HCT116 (cell line): ENCODE results near the gene HTR7. TPM values are rescaled to one million over a fixed set of nuclear protein-coding genes. Genes with fewer than 3 reads are reported as not detected.

Experiments
- ATAC-seq: fragments of 200-7000 bp; cut with Tn5 transposase; 2 replicates; pipeline ENCODE4 v1.9.1; 2020; ENCODE audit warnings: mild to moderate bottlenecking, moderate library complexity
- BruUV-seq: library from RNA; stranded (reverse); fragments of 400-500 nt; replicated peaks from 2 replicates; lab custom pipeline; 2021; lab: Mats Ljungman, UMichigan
- CTCF ChIA-PET: fragments of 300-600 bp; sonication (Branson Sonifier 250); formaldehyde crosslinking; loops from one replicate; lab custom pipeline; 2021; ENCODE audit warnings: antibody characterized with exemption; lab: Charles Lee
- POLR2A ChIA-PET: fragments of 300-600, 350-600 bp; sonication (Branson Sonifier 250); formaldehyde crosslinking; loops from one replicate; lab custom pipeline; 2021; ENCODE audit warnings: antibody characterized with exemption; lab: Charles Lee
- RAD21 ChIA-PET, 2 experiments: fragments of 300-600 bp; sonication (Branson Sonifier 250); formaldehyde crosslinking; loops; one replicate each; lab custom pipeline; 2023; ENCODE audit warnings: low total read pairs in 2 of 2; ENCODE audit not compliant: uncharacterized antibody in 2 of 2, unreplicated experiment in 2 of 2, low non-redundant PET in 1 of 2; lab: Charles Lee
- DNase-seq: peaks from one replicate; pipeline ENCODE4 v3.0.0-alpha.2; 2010; ENCODE audit warnings: low read depth, low spot score
- H2AFZ ChIP-seq: fragments of 200-600 bp; shearing (Covaris generic), sonication (generic); 2 replicates; pipeline ENCODE4 v1.6.1; 2017; ENCODE audit warnings: low read depth, mixed run types, mixed read lengths, antibody characterized with exemption, low read length; ENCODE audit not compliant: poor library complexity, severe bottlenecking
- H3K27ac ChIP-seq: 2 replicates; pipeline ENCODE4 v1.5.1; 2012; ENCODE audit warnings: low read depth, low read length
- H3K27me3 ChIP-seq: fragments of 200-600 bp; sonication (generic); 2 replicates; pipeline ENCODE4 v1.6.1; 2016; ENCODE audit warnings: mixed run types, low read length, mixed read lengths; ENCODE audit not compliant: insufficient read depth
- H3K36me3 ChIP-seq, 2 experiments: fragments of 200-500 bp in 1 of 2; fragments of 200-600 bp in 1 of 2; sonication (Bioruptor generic) in 1 of 2; sonication (generic) in 1 of 2; 2 replicates each; pipeline versions ENCODE4 v1.5.1 to v1.6.1; 2014 to 2016; ENCODE audit warnings: low read length in 2 of 2, inconsistent platforms in 1 of 2, mixed read lengths in 1 of 2, mixed run types in 1 of 2; ENCODE audit not compliant: insufficient read depth in 2 of 2, control insufficient read depth in 1 of 2
- H3K4me1 ChIP-seq, 2 experiments: fragments of 200-600 bp in 1 of 2; sonication (generic) in 1 of 2; 2 replicates each; pipeline versions ENCODE4 v1.5.1 to v1.6.1; 2012 to 2017; ENCODE audit warnings: low read length in 2 of 2, inconsistent platforms in 1 of 2, mild to moderate bottlenecking in 1 of 2, mixed read lengths in 1 of 2, mixed run types in 1 of 2, moderate library complexity in 1 of 2; ENCODE audit not compliant: insufficient read depth in 2 of 2, control insufficient read depth in 1 of 2
- H3K4me2 ChIP-seq: fragments of 200-600 bp; sonication (generic); 2 replicates; pipeline ENCODE4 v1.6.1; 2017; ENCODE audit warnings: mixed run types, low read length, mixed read lengths
- H3K4me3 ChIP-seq, 2 experiments: fragments of 200-600 bp in 1 of 2; sonication (generic) in 1 of 2; replicated peaks in 1 of 2; 2 replicates each; pipeline ENCODE4 v1.5.1; 2011 to 2016; ENCODE audit warnings: low read length in 2 of 2, control low read depth in 1 of 2, low read depth in 1 of 2, mild to moderate bottlenecking in 1 of 2, mixed read lengths in 1 of 2, mixed run types in 1 of 2
- H3K79me2 ChIP-seq: fragments of 200-600 bp; sonication (generic); 2 replicates; pipeline ENCODE4 v1.6.1; 2017; ENCODE audit warnings: mild to moderate bottlenecking, mixed run types, low read length, moderate library complexity, mixed read lengths; ENCODE audit not compliant: insufficient read depth
- H3K9ac ChIP-seq: fragments of 200-600 bp; sonication (generic); 2 replicates; pipeline ENCODE4 v1.6.1; 2016; ENCODE audit warnings: low read length, mixed read lengths
- H3K9me2 ChIP-seq: fragments of 200-600 bp; sonication (generic), shearing (Covaris generic); 2 replicates; pipeline ENCODE4 v1.6.1; 2017; ENCODE audit warnings: mixed run types, mild to moderate bottlenecking, moderate library complexity; ENCODE audit not compliant: insufficient read depth
- H3K9me3 ChIP-seq, 2 experiments: fragments of 200-500 bp in 1 of 2; fragments of 200-600 bp in 1 of 2; sonication (Bioruptor generic) in 1 of 2; sonication (generic) in 1 of 2; 2 replicates each; pipeline ENCODE4 v1.6.1; 2014 to 2017; ENCODE audit warnings: low read length in 2 of 2, mixed read lengths in 2 of 2, inconsistent platforms in 1 of 2, low read depth in 1 of 2, mild to moderate bottlenecking in 1 of 2, mixed run types in 1 of 2, moderate library complexity in 1 of 2; ENCODE audit not compliant: control insufficient read depth in 1 of 2, insufficient read depth in 1 of 2
- H4K20me1 ChIP-seq: fragments of 200-600 bp; sonication (generic), shearing (Covaris generic); 2 replicates; pipeline ENCODE4 v1.6.1; 2017; ENCODE audit warnings: mixed run types, mild to moderate bottlenecking, moderate library complexity; ENCODE audit not compliant: insufficient read depth
- CBX3 ChIP-seq: IDR thresholded peaks from 2 replicates; pipeline ENCODE4 v1.6.1; 2012; ENCODE audit warnings: low read depth
- CEBPB ChIP-seq: IDR thresholded peaks from 2 replicates; pipeline ENCODE4 v1.6.1; 2012; ENCODE audit warnings: low read depth
- EGR1 ChIP-seq: IDR thresholded peaks from 2 replicates; pipeline ENCODE4 v1.6.1; 2012; ENCODE audit warnings: low read depth
- ELF1 ChIP-seq: IDR thresholded peaks from 2 replicates; pipeline ENCODE4 v1.6.1; 2012; ENCODE audit warnings: low read depth, borderline replicate concordance
- EZH2 ChIP-seq: fragments of 200-600 bp; sonication (generic); IDR thresholded peaks from 2 replicates; pipeline ENCODE4 v1.6.1; 2017; ENCODE audit warnings: antibody characterized with exemption, mixed run types
- EZH2phosphoT487 ChIP-seq: fragments of 200-600 bp; IDR thresholded peaks from 2 replicates; pipeline ENCODE4 v1.6.1; 2018; ENCODE audit warnings: antibody characterized with exemption, borderline replicate concordance
- FOSL1 ChIP-seq: IDR thresholded peaks from 2 replicates; pipeline ENCODE4 v1.6.1; 2012; ENCODE audit warnings: low read depth
- RAD21 ChIP-seq: IDR thresholded peaks from 2 replicates; pipeline ENCODE4 v1.6.1; 2012; ENCODE audit warnings: low read depth, mild to moderate bottlenecking
- TCF7L2 ChIP-seq: IDR thresholded peaks from 2 replicates; pipeline ENCODE4 v1.7.0; 2011; ENCODE audit warnings: borderline replicate concordance, inconsistent platforms; ENCODE audit not compliant: insufficient read depth, insufficient read length; ENCODE audit errors: extremely low read depth
- ZBTB33 ChIP-seq: IDR thresholded peaks from 2 replicates; pipeline ENCODE4 v1.6.1; 2011; ENCODE audit warnings: mild to moderate bottlenecking, low read length, moderate library complexity; ENCODE audit not compliant: insufficient replicate concordance; ENCODE audit errors: extremely low read depth
- intact Hi-C: fragments of 100-400 bp; cut with micrococcal nuclease; formaldehyde crosslinking; loops from 2 replicates; pipeline ENCODE4 v1.10.0; 2022
- total RNA-seq: library from RNA; stranded (reverse); gene quantifications from one replicate; pipeline ENCODE4 v1.2.1, GENCODE V29; 2021; ENCODE audit not compliant: unreplicated experiment

The HTR7 gene
- total RNA-seq, 1 experiment from 2014 or later = 32.2 TPM

GRCh38 chr10:90818736-90819135 is 39.1 kb downstream of the HTR7 start:
- Histone ChIP-seq H4K20me1 (no peaks in the 10 kb centered on the region), H3K9me3 (peaks cover 0 to 10% of the 10 kb centered on the region in 2 experiments; a peak in 1 of 4 replicates), H3K4me1 (peaks cover 3 to 6% of the 10 kb centered on the region in 2 experiments; a peak in 3 of 4 replicates), H2AFZ (no peak overlapping the region), H3K4me2 (no peak overlapping the region), H3K36me3 (peaks cover 0 to 5% of the 10 kb centered on the region in 2 experiments; a peak in 1 of 4 replicates), H3K9ac (no peak overlapping the region), H3K9me2 (no peaks in the 10 kb centered on the region), H3K79me2 (peaks cover 95% of the 10 kb centered on the region), H3K4me3 (no peak overlapping the region), H3K27me3 (no peaks in the 10 kb centered on the region), H3K27ac (no peak overlapping the region)
- ChIA-PET POLR2A (no interaction called here), CTCF (no interaction called here), RAD21 (no interaction called here)
- BruUV-seq = no TSS peak
- TF ChIP-seq CBX3 = no peak
- TF ChIP-seq ELF1 = no peak
- TF ChIP-seq ZBTB33 = no peak
- no peak for TF ChIP-seq RAD21
- no peak for TF ChIP-seq FOSL1
- TF ChIP-seq EZH2phosphoT487 = no peak
- TF ChIP-seq CEBPB = no peak
- no peak for TF ChIP-seq EZH2
- no peak for TF ChIP-seq EGR1
- TF ChIP-seq TCF7L2 = no peak
- intact Hi-C loops = no loop called here
- DNase-seq = no peak
- no peak for ATAC-seq
